Stimulated activated CD8-positive, alpha-beta memory T cell treated with anti-CD3 and anti-CD28 coated beads, Interleukin-7, amount 100 ng/mL, for 4 hours (primary cell): Measurements from ENCODE around the gene RAB42.
A peak's percentile ranks its signal among the peaks of the same experiment; 100 is the strongest.
"Not testable (repeated sequence)": the region's sequence is repeated elsewhere in the genome, so short reads cannot be mapped to it uniquely, and the experiment has no call there.

Source experiments
- DNase-seq, 2 donors: peaks; one replicate each; pipeline ENCODE4 v3.0.0-alpha.2; 2020; ENCODE audit warnings: low read depth in 2 of 2

Gene RAB42

GRCh38 chr1:28586585-28587391, 5.3 kb upstream of the RAB42 start:
- DNase-seq: not testable (repeated sequence)

GRCh38 chr1:28592321-28593071, 431 bp downstream of the RAB42 start:
- no peak for DNase-seq

DNA sequence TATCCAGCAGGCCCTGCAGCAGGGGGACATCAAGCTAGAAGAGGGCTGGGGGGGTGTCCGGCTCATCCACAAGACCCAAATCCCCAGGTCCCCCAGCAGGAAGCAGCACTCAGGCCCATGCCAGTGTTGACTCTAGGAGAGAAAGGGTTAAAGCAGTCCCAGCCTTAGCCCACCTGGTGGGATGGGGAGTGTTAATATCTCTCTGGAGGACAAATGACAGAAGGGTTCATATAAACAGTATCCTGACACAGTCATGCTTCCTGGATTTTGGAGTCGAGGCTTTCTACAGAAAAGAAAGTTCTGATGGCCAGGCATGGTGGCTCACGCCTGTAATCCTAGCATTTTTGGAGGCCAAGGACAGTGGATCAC, 1.9 kb downstream of the RAB42 start:
- DNase-seq: not testable (repeated sequence)

GRCh38 chr1:28594686-28595411, 2.8 kb downstream of the RAB42 start:
- not testable (repeated sequence) for DNase-seq

GRCh38 chr1:28595412-28596191, 3.5 kb downstream of the RAB42 start:
- DNase-seq: no peak

- not testable (repeated sequence) for DNase-seq
Observed at GRCh38 chr1:28596276-28596675, 4.2 kb downstream of the RAB42 start.

GRCh38 chr1:28601696-28602095, 9.6 kb downstream of the RAB42 start:
- DNase-seq: no peak

DNA sequence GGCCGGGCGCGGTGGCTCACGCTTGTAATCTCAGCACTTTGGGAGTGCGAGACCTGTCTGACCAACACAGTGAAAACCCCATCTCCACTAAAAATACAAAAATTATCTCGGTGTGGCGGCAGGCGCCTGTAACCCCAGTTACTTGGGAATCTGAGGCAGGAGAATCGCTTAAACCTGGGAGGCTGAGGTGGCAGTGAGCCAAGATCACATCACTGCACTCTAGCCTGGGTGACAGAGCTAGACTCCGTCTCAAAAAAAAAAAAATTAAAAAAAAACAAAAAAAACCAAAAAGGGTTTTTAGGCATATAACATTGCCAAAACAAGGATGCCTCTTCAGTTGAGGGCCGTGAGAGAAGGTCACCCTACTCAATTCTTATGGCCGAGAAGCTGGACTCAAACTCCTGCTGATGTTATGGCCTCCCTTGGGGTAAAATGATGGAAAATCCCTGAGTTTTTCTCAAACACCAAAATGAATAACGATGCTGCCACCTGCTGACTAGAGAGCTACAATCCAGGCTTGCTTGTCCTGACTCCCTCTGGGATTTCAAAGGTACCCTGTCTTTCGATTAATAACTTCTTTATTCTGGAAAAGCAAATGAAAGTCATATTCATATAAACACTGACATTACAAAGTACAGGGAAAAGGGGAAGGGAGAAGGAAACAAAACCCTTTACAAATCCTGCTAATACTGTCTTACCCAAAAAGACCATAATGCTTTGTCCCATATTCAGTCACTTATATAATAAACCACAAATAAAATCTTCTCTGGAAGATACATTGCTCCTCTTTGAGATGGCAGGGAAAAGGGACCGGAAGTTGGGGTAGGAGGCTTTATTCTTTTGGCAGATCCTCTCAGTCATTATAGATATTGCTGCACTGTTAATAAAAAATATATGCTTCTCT, 10.7 kb downstream of the RAB42 start:
- DNase-seq: no peak

GRCh38 chr1:28604411-28604810, 12.3 kb downstream of the RAB42 start:
- DNase-seq: no peak

DNA sequence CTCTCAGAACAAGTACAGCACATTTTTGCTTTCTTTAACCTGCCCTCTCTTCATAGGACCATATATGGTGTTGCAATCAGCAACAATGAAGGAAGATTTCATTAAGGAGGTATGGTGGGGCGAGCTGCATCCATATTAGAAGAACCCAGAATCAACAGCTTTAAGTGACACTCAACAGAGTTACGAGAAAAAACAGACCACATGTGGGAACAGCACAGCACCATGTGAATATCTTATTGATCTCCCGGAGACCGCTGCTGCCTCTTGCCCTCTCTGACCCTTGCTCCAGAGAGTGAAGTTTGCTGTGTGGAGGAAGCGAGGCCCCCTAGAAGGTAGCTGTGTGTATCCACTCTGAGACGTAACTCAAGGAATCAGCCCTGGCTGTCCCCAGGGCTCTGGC, 12.9 kb downstream of the RAB42 start:
- DNase-seq: no peak

DNA sequence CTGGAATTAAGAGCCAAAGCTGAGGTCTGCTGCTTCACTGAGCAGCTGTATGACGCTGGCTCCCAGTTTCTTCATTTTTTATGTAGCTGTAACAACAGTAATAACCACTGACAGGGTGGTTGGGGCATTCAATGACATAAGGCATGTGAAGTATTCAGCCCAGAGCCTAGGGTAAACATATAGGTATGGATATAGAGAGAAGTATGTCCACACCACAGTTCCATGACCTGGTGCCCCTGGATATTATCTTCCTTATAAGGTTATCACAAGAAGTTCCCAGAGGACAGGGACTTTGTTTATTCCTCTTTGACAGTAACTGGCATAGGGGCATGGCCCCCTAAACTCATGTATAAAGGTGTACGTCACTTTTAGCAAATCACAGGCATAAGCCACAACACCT, 14.7 kb downstream of the RAB42 start:
- DNase-seq: no peak

- DNase-seq: no peak
Observed at GRCh38 chr1:28613175-28613574, 21.1 kb downstream of the RAB42 start.

GRCh38 chr1:28631713-28632112, 39.6 kb downstream of the RAB42 start:
- DNase-seq: no peak

- DNase-seq: no peak
Observed at GRCh38 chr1:28632560-28632959, 40.5 kb downstream of the RAB42 start.

DNA sequence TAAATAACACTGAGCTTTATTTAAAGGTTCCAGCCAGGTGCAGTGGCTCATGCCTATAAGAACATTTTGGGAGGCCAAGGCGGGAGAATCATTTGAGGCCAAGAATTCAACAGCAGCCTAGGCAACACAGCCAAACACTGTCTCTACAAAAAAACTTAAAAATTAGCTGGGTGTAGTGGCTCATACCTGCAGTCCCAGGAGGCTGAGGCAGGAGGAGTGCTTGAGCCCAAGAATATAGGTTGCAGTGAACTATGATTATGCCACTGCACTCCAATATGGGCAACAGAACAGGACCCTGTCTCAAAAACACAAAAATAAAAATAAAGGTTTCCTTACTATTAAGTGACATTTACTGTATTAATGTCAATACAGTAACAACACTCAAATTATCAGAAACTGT, 48.7 kb downstream of the RAB42 start:
- no peak for DNase-seq

- no peak for DNase-seq
Observed at GRCh38 chr1:28642056-28642846, 50.2 kb downstream of the RAB42 start.

- DNase-seq: peak; percentile 83 to 88
Observed at GRCh38 chr1:28642847-28643635, 51.0 kb downstream of the RAB42 start, which contains the start of gene TAF12. TSS of gene TAF12 (minus strand) at chr1:28643067. CDS start at chr1:28622081, 20,986 bp downstream.

GRCh38 chr1:28644494-28644893, 52.4 kb downstream of the RAB42 start:
- no peak for DNase-seq
